NCI-H1694 (cell line): Measurements from ENCODE around the gene STUB1.

Source experiments
- DNase-seq: peaks from one replicate; lab custom pipeline; 2025; lab: John Stamatoyannopoulos, UW

Gene STUB1

DNA sequence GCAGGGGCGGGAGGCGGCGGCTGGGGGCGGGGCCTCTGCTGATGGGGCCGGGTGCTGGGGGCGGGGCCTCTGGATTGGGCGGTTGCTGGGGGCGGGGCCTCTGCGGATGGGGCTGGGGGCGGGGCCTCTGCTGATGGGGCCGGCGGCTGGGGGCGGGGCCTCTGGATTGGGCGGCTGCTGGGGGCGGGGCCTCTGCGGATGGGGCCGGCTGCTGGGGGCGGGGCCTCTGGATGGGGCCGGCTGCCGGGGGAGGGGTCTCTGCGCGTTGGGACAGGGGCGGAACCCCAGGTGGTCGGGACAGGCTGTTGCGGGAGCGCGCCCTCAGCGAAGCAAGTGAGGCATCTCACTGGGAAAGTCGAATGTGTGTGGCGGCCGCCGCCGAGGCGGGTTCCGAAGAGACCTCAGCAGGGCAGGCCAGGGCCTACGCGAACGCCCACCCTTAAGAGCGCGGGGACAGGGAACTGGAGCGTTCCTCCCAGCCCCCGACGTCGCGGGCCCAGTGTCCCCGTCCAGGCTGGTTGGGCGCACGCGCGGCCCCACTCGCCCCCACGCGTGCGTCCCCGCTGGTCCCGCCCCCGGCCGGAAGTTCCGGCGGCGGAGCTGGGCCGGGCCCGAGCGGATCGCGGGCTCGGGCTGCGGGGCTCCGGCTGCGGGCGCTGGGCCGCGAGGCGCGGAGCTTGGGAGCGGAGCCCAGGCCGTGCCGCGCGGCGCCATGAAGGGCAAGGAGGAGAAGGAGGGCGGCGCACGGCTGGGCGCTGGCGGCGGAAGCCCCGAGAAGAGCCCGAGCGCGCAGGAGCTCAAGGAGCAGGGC, at the start of gene STUB1:
STUB1 (plus strand) TSS at position 597 of the 811 bp plus-strand sequence; CDS start at position 713, 116 bp downstream.
- peak; percentile 48 for DNase-seq

DNA sequence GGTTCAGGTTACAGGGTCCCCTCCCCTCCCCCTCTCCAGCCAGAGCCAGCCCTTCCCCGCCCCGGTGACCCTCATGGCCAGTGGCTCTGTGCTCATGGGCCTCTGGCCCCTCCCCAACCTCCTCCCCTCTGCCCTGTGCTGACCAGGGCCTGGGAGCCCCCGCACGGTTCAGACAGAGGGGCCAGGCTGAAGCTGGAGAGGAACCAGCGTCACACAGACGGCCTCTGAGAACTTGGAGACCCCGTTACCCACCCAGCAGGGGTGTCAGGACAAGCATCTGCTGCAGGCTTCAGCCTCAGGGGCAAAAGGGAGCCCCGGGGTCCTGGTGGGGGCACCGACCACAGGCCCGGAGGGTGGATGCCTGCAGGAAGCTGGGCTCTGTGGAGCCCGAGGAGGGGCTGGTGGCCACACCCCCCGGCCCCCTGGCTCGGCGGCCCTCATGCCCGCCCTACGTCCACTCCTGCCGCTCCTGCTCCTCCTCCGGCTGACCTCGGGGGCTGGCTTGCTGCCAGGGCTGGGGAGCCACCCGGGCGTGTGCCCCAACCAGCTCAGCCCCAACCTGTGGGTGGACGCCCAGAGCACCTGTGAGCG, 49.3 kb upstream of the STUB1 start, which contains the start of gene WFIKKN1:
WFIKKN1 (plus strand) TSS at position 171 of the 591 bp plus-strand sequence; CDS start at position 440, 269 bp downstream.
- no peak for DNase-seq

DNA sequence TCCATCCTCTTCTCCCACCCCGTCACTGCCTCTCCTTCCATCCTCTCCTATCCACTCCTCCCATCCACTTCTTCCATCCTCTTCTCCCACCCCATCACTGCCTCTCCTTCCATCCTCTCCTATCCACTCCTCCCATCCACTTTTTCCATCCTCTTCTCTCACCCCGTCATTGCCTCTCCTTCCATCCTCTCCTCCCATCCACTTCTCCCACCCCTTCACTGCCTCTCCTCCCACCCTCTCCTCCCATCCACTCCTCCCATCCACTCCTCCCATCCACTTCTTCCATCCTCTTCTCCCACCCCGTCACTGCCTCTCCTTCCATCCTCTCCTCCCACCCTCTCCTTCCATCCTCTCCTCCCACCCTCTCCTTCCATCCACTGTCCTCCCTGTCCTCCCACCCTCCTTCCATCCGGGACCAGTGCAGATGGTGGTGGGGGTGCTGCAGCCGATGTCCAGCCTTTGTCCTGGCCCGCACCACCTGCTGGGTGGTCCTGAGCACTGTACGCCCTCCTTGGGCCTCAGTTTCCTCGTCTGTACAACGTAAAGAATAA, 48.3 kb upstream of the STUB1 start:
- DNase-seq: no peak

DNA sequence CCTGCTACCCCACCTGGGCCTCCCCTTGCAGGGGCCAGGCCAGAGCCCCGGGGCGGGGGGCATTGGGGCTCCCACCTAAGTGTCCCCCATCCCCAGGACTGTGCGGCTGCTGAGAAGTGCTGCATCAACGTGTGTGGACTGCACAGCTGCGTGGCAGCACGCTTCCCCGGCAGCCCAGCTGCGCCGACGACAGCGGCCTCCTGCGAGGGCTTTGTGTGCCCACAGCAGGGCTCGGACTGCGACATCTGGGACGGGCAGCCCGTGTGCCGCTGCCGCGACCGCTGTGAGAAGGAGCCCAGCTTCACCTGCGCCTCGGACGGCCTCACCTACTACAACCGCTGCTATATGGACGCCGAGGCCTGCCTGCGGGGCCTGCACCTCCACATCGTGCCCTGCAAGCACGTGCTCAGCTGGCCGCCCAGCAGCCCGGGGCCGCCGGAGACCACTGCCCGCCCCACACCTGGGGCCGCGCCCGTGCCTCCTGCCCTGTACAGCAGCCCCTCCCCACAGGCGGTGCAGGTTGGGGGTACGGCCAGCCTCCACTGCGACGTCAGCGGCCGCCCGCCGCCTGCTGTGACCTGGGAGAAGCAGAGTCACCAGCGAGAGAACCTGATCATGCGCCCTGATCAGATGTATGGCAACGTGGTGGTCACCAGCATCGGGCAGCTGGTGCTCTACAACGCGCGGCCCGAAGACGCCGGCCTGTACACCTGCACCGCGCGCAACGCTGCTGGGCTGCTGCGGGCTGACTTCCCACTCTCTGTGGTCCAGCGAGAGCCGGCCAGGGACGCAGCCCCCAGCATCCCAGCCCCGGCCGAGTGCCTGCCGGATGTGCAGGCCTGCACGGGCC, 47.5 kb upstream of the STUB1 start:
- no peak for DNase-seq

DNA sequence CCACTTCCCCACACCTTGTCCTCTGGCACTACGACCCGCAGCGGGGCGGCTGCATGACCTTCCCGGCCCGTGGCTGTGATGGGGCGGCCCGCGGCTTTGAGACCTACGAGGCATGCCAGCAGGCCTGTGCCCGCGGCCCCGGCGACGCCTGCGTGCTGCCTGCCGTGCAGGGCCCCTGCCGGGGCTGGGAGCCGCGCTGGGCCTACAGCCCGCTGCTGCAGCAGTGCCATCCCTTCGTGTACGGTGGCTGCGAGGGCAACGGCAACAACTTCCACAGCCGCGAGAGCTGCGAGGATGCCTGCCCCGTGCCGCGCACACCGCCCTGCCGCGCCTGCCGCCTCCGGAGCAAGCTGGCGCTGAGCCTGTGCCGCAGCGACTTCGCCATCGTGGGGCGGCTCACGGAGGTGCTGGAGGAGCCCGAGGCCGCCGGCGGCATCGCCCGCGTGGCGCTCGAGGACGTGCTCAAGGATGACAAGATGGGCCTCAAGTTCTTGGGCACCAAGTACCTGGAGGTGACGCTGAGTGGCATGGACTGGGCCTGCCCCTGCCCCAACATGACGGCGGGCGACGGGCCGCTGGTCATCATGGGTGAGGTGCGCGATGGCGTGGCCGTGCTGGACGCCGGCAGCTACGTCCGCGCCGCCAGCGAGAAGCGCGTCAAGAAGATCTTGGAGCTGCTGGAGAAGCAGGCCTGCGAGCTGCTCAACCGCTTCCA, 46.7 kb upstream of the STUB1 start:
- DNase-seq: no peak

DNA sequence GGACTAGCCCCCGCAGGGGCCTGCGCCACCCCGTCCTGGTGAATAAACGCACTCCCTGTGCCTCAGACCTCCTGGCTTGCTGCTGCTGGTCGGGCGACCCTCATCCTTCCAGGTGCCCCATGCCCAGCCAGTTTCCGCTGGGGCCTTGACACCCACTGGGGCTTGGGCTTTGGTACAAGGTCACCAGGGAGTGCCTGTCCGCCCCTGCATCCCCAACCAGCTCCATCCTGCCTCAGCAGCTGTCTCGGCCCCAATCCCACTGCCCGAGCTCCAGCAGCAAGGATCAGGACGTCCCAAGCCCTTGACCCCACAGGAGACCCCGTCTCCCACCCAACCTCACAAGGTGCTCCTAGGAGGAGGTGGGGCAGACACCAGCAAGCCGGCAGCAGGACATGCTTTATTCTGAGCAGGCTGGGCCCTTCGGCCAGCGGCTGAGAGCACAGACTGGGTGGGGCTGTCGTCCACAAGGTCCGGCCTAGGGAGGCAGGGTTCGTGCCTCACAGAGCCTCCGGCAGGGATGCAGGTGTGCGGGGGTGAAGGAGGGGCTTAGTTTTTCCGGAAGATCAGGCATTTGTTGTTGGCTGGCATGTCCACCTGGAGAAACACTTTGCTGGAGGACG, 46.0 kb upstream of the STUB1 start:
- no peak for DNase-seq

DNA sequence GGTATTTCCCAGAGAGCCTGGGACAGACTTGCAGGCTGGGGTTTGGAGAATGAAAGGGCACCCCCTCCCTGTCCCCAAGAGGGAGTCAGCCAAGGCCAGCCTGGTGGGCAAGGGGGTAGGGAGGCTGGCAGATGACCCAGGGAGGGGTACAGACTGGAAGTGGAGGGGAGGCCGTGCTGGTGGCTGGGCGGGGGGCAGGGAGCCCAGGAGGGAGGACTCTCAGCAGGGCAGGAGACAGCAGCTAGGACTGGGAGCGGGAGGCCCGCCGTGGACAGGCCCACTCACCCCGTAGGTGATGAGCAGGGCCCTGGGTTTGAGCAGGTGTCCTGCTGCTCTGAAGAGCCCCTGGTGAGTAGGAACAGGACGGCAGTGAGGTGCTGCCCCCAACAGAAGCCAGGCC, 45.2 kb upstream of the STUB1 start:
- no peak for DNase-seq

DNA sequence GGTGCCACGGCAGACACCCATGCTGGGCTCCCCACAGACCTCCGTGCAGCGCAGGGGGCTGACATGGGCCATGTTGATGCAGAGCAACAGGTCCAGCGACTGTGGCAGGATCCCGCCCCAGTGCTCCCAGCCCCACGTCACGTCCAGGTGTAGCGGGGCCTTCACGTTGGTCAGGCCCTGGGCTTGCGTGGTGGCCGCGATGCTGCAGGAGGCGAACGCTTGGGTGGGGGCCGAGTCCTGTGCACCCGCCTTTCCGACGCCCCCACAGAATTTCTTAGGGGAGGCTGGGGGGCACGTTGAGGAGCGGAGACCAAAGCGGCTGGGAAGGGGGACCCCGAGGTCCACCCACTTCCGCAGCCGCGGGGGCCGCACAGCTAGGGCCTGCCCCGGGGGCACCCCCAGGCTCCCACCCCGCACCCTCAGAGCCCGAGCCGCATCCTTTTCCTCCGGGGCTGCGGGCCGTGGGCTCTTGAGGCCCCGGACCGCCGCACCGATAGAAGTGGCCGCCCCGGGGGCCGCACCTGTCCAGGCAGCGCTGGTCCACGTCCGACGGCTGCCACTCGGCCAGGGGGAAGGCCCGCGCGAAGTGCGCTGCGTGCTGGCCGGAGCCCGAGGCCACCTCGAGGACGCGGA, 44.5 kb upstream of the STUB1 start:
- DNase-seq: no peak

DNA sequence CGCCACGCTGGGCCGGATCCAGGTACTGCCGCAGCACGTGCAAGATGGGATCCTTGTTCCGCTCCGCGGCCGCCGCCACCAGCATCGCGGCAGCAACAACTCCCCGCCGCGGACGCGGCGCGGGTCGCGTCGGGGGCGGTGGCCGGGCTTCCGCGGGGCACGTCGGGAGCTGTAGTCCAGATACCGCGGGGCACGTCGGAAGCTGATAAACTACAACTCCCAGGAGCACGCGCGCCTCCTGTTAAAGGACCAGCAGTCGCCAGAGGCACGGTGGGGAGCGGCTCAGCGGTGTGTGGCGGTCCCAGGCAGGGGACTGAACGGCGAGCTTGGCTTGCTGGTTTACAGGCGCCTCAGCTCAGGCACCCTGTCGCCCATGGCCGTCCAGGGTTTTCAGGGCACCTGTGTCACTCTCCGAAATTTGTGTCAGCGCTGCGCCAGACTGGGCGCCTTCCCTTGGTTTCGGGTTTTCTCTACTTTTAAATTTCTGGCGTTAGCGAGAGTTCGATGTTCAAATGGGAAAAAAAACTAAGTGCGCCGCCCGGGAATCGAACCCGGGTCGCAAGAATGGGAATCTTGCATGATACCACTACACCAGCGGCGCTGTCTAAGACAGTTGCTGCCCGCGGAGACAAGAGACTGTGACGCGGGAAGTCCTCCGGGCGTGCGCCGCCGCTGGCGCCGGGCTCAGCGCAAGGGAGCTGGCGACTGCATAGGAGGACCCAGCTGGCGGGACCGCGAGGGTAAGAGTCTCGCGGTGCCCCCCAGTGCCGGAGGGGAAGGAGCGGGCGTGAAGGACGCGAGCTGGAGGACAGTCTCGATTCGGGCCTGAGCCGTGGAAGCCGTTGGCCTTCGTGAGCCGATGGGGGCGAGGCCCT, 43.8 kb upstream of the STUB1 start, which contains the start of gene METTL26:
METTL26 (minus strand) TSS at position 100 of the 875 bp plus-strand sequence; CDS start at position 85, 15 bp downstream.
- peak; percentile 82 for DNase-seq

DNA sequence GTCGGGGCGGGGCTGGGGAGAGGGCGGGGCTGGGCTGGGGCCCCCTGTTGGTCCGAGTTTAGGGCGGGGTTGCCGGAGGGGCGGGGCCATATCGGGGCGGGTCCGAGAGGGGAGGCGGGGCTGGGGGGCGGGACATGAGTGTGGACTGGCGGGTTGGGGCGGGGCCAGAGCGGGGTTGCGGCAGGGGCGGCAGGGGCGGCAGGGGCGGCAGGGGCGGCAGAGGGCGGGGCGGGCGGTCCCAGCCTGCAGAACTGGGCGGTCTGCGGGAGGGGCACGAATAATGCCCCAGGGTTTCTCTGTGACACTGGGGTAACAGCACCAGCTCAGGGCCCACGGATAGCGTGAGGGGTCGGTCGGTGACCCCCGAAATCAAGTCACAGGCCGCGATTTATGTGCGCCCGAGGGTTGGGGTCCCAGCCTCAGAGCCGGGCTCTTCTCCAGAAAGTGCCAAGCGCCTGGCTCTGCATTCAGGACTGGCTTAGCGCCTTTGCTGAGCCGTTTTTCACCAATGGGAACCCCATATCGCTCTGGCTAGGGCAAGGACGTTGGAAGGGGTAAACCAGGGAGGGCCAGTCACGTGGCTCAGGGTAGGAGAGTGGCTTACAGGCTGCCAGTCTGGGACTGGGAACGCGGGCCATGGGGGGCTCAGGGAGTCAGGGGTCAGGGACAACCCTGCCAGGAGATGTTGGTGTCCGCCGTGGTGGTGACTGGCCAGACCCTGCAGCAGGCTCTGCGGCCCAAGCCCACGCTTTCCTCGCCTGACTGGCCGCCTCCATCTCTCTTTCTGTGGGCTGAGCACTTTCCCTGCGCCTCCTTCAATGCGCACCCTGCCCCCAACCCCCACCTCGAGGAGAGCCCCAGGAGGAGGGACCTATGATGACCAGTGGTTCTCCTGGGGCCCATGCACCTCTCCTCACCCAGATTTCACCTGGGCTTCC, 42.9 kb upstream of the STUB1 start:
- no peak for DNase-seq

DNA sequence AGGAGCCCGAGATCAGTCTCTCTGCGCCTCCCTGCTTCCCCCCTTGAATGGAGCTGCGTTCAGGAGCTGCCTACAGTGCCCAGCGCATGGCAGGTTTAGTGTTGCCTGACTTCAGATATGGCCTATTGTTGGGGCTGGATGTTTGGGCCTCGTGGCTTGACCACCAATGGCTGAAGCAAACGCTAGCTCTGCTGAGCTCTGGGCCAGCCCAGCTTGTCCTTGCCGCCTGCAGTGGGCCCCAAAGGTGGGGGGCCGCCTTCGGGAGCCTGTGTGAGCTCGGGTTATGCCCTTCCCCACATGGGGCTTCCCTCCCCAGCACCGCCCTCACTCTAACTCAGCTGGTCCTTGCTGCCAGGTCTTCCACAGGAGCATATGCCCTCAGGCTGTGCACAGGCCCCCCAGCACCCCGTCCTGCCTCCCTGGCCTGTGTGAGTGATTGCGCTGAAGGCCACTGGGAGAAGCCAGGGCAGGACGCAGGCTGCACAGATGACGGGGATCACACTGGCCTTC, 42.1 kb upstream of the STUB1 start:
- no peak for DNase-seq

DNA sequence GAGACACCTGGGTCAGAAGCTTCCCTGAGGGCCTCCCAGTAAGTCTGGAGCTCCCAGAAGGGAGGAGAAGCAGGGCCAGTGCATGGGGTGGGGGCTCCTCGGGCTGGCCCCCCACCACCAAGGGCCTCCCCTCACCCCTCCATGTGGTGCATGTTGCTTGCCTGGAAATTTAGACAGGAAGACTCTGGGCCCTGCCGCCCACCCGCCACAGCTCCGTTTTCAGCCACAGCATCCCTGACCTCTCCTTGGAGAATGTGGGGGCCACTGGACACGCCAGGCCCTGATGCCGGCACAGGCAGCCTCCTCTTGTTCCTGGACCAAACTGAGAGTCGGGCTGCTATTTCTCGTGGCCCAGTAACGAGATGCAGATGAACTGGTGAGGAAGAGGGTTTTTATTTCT, 41.4 kb upstream of the STUB1 start:
- no peak for DNase-seq

DNA sequence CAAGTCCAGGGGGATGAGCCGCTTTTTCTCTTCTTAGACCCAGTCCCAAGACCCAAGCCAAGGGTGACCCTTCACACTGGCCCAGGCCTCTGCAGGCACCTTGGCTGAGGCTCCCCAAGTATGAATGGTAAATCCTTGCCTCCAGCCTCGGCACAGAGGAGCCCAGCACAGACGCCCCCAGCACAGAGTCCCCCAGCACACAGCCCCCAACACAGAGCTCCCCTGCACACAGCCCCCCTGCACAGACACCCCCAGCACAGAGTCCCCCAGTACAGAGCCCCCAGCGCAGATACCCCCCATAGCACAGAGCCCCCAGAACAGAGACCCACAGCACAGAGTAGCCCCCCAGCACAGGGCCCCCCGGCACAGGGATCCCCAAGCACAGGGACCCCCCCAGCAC, 39.6 kb upstream of the STUB1 start:
- DNase-seq: no peak

DNA sequence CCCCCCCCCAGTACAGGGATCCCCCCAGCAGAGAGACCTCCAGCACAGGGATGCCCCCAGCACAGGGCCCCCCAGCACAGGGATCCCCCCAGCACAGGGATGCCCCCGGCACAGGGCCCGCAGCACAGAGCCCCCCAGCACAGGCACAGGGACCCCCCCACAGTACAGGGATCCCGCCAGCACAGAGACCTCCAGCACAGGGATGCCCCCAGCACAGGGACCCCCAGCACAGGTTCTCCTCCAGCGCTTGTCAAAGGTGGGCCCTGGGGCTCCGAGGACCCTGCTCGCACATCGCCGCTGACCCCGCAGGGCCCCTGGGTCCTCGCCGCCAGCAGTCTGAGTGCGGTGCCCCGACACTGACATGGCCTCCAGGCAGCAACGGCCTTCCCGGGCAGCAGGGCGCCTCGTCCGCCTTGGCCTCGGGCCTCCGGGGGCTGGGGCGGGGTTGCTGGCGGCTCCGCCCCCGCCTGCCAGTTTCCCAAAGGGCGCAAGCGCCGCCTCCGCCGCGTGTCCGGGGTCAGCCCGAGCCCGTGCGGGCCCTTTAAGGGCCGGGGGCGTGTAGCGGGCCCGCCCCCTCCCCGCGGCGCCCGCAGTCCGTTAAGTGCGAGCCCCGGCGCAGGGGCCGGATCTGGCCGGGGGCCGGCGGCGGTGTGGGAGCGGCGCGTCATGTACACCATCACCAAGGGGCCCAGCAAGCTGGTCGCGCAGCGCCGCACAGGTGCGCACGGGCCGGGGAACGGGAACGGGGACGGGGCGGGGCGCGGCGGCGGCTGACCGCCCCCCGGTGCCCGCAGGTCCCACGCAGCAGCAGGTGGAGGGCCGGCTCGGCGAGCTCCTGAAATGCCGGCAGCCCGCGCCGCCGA, 38.7 kb upstream of the STUB1 start, which contains the start of gene MCRIP2:
MCRIP2 (plus strand) TSS at position 503 of the 863 bp plus-strand sequence; CDS start at position 667, 164 bp downstream.
- no peak for DNase-seq

DNA sequence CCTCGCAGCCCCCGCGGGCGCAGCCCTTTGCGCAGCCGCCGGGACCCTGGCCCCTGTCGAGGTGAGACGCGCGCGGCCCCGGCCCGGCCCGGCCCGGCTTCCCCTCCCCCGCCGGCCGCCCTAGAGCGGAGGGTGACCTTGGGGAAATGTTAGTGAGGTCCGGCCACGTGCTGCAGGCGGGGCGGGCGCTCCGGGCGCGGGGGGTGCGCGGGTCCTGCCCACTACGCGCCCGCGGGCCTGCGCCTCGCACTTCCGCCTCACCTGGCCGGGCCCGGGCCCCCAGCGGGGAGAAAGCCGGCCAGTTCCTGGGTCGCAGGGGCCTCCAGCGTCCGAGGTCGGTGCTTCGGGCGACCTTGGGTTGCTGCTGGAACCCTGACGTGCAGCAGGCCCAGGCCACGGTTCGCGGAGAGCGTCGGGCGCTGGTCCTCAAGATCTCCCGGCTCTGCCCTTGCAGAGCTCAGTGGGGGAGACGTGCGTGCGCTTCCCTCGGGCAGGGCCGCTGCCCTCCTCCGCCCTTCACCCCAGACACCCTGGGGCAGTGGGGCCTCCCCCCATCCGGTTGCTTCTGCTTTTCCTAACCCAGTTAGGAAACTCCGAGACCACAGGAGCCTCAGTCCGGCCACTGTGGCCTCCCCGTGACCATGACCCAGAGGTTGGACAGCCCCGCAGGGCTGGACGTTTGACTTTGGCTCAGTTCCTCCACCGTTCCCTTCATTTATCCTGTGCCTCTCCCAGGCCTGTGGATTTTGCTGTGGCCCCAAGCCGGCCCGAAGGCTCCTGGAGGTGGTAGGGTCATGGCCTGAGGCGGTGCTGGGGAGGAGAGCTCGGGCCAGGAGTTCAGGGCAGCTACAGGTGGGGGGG, 37.8 kb upstream of the STUB1 start:
- DNase-seq: no peak

DNA sequence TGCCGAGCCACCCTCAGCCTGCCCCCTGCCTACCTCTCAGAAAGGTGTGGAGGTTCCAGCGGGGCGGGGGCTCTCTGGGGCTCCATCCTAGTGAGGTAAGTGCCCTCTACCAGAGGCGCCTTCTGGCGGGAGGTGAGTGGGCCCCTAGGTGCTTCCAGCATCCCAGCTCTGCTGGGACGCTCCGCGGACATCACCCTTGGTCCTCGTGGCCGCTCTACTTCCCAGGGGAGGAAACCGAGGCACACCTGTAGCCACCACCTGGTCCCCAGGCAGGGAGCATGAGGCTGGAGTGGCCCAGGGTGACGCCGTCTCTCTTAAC, 37.2 kb upstream of the STUB1 start:
- DNase-seq: no peak
